Liver (tissue), 3 donors: ENCODE data around the gene FKBP5.

ENCODE experiments used
- EGR1 ChIP-seq, 2 donors: IDR thresholded peaks; 2 replicates each; pipeline ENCODE4 v1.6.1; 2016 to 2018; ENCODE audit warnings: antibody characterized with exemption in 2 of 2, low read depth in 2 of 2
- FOXA1 ChIP-seq: IDR thresholded peaks from 2 replicates; pipeline ENCODE4 v1.6.1; 2016; ENCODE audit warnings: antibody characterized with exemption
- FOXA2 ChIP-seq: IDR thresholded peaks from 2 replicates; pipeline ENCODE4 v1.6.1; 2016; ENCODE audit warnings: antibody characterized with exemption
- GABPA ChIP-seq, 2 donors: IDR thresholded peaks in 1 of 2; conservative IDR thresholded peaks in 1 of 2; 2 replicates each; pipeline ENCODE4 v1.6.1; 2016; ENCODE audit warnings: antibody characterized with exemption in 2 of 2, mild to moderate bottlenecking in 1 of 2, moderate library complexity in 1 of 2
- HNF4G ChIP-seq: IDR thresholded peaks from 2 replicates; pipeline ENCODE4 v1.6.1; 2016; ENCODE audit warnings: antibody characterized with exemption
- JUND ChIP-seq, 2 donors: IDR thresholded peaks; 2 replicates each; pipeline ENCODE4 v1.6.1; 2016; ENCODE audit warnings: antibody characterized with exemption in 2 of 2
- NR2F2 ChIP-seq: IDR thresholded peaks from 2 replicates; pipeline ENCODE4 v1.6.1; 2016; ENCODE audit warnings: antibody characterized with exemption
- REST ChIP-seq: IDR thresholded peaks from 2 replicates; pipeline ENCODE4 v1.6.1; 2016; ENCODE audit warnings: antibody characterized with exemption, mild to moderate bottlenecking
- SP1 ChIP-seq: IDR thresholded peaks from 2 replicates; pipeline ENCODE4 v1.6.1; 2018; ENCODE audit warnings: antibody characterized with exemption, mild to moderate bottlenecking
- YY1 ChIP-seq: IDR thresholded peaks from 2 replicates; pipeline ENCODE4 v1.6.1; 2016; ENCODE audit warnings: antibody characterized with exemption, mild to moderate bottlenecking
- TF ChIP-seq, protein P1 (sequence below): fragments of 150-350 bp; IDR thresholded peaks from 2 replicates; pipeline ENCODE4 v1.5.1; 2017; ENCODE audit warnings: improper control_type of control experiment, low read depth, low read length; ENCODE audit not compliant: missing input control
- donor health status: healthy.
- donor health status: healthy.

DNA sequence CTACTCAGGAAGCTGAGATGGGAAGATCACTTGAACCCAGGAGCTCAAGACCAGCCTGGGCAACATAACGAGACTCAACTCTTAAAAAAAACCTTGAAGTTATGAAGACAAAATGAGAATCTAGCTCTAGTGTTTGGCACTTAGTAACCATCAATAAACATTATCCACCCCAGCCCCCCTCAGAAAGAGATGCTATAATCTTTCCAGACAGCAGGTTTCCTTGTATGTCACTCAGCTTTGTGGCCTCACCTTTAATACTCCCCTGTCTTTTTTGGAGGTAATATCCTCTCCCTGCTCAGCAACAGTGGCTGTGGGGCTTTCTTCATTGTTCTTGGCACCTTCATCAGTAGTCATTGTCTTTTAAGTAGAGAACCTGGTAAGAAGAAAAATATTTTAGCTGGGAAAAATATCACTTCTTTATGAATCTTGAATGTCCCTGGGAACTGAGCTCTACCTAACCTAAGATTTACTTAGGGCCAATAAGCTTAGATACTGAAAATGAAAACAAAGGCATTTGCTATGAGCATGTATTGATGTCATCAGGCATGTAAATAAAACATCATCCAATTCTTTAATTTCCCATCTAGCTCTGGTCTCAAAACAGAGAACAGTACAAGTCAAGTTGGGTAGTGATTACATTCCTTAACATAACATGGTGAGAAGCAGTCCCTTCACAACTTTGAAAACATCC, 46.1 kb downstream of the FKBP5 start:
- TF ChIP-seq REST: no peak
- TF ChIP-seq, protein P1, sequence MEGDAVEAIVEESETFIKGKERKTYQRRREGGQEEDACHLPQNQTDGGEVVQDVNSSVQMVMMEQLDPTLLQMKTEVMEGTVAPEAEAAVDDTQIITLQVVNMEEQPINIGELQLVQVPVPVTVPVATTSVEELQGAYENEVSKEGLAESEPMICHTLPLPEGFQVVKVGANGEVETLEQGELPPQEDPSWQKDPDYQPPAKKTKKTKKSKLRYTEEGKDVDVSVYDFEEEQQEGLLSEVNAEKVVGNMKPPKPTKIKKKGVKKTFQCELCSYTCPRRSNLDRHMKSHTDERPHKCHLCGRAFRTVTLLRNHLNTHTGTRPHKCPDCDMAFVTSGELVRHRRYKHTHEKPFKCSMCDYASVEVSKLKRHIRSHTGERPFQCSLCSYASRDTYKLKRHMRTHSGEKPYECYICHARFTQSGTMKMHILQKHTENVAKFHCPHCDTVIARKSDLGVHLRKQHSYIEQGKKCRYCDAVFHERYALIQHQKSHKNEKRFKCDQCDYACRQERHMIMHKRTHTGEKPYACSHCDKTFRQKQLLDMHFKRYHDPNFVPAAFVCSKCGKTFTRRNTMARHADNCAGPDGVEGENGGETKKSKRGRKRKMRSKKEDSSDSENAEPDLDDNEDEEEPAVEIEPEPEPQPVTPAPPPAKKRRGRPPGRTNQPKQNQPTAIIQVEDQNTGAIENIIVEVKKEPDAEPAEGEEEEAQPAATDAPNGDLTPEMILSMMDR: no peak
- no peak for TF ChIP-seq GABPA (IDR thresholded peaks at IDR 0.05 in 1 of 2, conservative IDR thresholded peaks at IDR 0.05 in 1 of 2)
- TF ChIP-seq SP1: no peak
- TF ChIP-seq JUND (IDR thresholded peaks at IDR 0.05): no peak
- no peak for TF ChIP-seq EGR1 (IDR thresholded peaks at IDR 0.05; ENCODE audit: low read depth in 2 of 2)
- no peak for TF ChIP-seq NR2F2
- no peak for TF ChIP-seq FOXA2
- TF ChIP-seq HNF4G: no peak
- no peak for TF ChIP-seq FOXA1
- TF ChIP-seq YY1: no peak
